GM12865 (cell line): ENCODE data around the gene PSAPL1.

Source experiments
- DNase-seq: peaks from one replicate; pipeline ENCODE4 v3.0.0; 2010; ENCODE audit warnings: low read depth
- H3K4me3 ChIP-seq: 2 replicates; pipeline ENCODE4 v1.5.1; 2011; ENCODE audit warnings: mild to moderate bottlenecking, low read depth, low read length, control low read depth
- TF ChIP-seq, protein P1 (sequence below): IDR thresholded peaks from 2 replicates; pipeline ENCODE4 v1.5.1; 2011; ENCODE audit warnings: low read length, control low read depth, low read depth, inconsistent platforms; ENCODE audit not compliant: insufficient read depth; ENCODE audit errors: missing control alignments

Gene PSAPL1

DNA sequence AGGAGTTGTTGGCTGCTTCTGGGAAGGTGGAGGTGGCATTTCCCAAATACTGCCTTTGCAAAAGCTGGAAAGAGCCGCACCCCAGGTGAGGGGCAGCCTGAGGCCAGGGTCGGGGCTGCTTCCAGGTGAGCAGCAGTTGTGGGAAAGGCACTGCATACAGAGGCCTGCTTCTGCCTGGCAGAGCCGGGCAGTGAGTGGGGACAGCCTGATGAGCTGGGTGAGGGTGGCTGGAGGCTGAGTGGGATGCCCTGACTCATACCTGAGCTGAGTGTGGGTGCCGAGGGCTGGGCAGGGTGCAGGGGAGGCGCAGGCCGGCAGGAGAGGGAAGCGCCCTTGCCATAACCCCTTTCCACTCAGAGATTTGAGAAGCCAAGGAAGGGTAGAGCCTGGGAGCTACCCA, 6.5 kb upstream of the PSAPL1 start:
- DNase-seq = no peak
- TF ChIP-seq, protein P1, sequence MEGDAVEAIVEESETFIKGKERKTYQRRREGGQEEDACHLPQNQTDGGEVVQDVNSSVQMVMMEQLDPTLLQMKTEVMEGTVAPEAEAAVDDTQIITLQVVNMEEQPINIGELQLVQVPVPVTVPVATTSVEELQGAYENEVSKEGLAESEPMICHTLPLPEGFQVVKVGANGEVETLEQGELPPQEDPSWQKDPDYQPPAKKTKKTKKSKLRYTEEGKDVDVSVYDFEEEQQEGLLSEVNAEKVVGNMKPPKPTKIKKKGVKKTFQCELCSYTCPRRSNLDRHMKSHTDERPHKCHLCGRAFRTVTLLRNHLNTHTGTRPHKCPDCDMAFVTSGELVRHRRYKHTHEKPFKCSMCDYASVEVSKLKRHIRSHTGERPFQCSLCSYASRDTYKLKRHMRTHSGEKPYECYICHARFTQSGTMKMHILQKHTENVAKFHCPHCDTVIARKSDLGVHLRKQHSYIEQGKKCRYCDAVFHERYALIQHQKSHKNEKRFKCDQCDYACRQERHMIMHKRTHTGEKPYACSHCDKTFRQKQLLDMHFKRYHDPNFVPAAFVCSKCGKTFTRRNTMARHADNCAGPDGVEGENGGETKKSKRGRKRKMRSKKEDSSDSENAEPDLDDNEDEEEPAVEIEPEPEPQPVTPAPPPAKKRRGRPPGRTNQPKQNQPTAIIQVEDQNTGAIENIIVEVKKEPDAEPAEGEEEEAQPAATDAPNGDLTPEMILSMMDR = no peak
- no peak overlapping the region for H3K4me3 ChIP-seq

DNA sequence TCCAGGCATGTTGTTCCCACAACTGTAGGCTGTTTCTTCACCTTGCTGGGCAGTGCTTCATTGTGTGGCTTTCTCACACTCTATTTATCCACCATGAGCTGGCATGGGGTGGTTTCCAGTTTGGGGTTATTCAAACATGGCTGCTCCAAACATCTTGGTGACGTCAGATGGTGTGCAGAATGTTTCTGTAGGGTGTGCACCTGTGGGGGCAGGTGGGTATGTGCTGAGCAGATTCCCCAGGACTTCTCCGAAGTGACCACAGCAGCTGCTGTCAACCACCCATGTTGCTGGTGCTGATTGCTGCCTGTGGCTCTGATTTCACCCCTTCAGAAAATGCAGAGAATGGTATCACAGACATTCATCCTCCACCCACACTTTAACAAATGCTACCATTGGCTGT, 5.0 kb upstream of the PSAPL1 start:
- no peak overlapping the region for H3K4me3 ChIP-seq
- DNase-seq = no peak
- TF ChIP-seq, protein P1 = no peak

DNA sequence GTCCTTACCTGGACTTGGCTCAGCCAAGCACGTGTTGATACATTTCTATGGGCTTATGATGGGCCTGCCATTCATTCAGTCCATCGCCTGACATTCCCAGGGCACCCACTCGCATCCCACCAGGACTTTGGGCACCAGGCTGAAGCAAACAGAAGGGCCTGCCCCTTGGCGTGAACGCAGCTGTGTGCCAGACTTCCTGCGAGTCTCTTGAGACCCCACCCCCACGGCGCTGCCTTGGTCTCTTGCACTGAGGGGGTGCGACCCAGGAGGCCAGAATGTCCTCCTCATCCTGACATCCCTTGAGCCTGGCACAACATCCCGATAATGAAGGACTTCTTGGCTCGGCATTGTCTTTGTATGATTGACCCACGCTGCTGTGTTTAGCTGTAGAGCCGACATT, 1.5 kb upstream of the PSAPL1 start:
- no peak for DNase-seq
- TF ChIP-seq, protein P1 = no peak
- no peak overlapping the region for H3K4me3 ChIP-seq

DNA sequence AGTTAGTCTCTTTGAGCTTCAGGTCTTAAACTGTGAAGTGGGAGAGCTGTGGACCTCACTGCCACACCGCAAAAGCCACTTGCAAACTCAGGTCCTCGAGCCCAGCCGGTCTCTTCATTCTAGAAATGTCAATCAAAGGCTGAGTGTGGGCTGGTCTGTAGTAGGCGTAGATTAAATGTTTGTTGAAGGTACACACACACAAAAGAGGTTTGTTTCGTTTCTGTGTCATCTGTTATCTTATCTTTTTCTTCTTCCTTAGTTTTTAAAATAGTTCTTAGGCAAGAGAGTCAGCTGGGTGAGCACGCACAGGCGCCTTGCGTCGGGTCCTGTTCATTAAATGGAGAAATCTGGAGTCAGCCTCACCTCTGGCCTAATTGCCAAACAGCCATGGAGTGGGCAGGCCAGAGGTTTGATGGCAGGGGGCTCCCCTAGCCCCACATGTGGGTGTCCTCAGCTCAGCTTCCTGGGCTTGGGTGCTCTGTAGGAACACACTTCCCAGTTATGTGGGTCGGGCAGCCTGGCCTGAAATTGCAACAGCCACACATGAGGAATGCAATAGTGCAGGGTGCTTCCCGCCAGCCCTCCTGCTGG, 836 bp upstream of the PSAPL1 start:
- no peak for DNase-seq
- H3K4me3 ChIP-seq = no peak overlapping the region
- TF ChIP-seq, protein P1 = no peak

DNA sequence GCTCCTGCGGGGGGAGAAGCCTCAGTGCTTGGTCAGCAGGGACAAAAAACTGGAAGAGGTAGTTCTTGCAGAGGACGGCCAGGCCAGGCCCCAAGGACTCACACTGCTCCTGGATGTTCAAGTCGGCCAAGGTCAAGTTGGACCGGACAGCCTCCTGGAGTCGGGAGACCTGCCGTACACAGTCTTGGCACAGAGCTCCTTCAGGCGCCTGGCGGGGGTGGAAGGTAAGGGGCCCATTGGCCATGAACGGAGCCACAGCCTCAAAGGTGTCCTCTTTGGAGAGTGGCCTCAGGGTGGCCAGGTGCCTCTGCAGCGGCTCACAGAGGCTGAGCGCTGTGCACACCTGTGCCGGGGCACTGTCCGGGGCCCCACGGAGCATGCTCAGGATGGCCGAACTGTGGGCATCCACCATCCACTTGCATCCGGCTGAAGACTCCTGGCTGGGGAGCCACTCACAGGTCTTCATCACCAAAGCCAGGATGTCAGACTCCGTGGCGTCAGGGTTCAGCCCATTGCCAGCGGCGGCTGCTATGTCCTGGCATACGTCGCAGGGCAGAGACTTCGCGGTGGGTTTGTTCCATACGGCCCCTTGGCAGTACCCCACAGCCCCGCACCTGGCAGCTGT, 477 bp downstream of the PSAPL1 start:
- no peak overlapping the region for H3K4me3 ChIP-seq
- no peak for DNase-seq
- TF ChIP-seq, protein P1 = no peak

DNA sequence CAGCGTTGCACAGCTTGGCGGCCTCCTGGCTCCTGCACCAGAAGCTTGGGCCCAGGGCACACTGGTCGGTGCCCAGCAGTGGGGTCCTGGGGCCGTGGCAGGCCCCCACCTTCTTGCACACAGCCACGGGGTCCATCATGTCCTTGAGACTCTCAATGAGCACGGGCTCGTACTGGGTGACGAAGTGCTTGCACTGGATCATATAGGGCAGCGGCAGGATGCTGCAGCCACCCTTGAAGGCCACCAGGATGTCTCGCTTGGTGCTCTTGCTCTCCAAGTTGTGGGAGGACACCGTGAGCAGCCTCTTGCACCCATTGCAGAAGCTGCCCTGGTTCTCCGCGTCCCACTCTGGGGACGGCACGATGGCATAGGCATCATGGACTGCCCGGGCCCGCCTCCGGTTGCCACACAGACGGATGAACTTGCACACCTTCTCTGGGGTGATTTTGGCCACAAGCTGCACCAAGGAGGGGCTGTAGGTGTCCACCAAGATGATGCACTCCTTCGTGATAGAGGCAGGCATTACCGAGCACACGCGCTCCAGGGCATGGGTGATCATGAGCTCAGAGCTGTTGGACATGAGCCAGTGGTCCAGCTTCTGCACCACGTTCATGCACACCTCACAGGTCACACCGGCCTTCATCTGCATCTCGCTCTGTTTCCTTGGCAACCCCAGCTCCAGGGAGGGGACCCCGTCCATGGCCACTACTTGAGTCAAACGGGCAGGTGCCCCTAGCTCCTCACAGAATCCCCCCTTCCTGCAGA, 1.2 kb downstream of the PSAPL1 start:
- TF ChIP-seq, protein P1 = no peak
- DNase-seq = no peak
- H3K4me3 ChIP-seq = no peak overlapping the region
